CD14-positive monocyte (primary cell): ENCODE results near the gene HCAR2. TPM values are rescaled to one million over a fixed set of nuclear protein-coding genes. Genes with fewer than 3 reads are reported as not detected.

Experiments
- DNase-seq, 3 donors: peaks; one replicate each; pipeline ENCODE4 v3.0.0-alpha.2; 2011 to 2022
- H2AFZ ChIP-seq: 2 replicates; pipeline ENCODE4 v1.6.0; 2012; ENCODE audit warnings: mild to moderate bottlenecking, low read depth, low read length, inconsistent platforms; ENCODE audit not compliant: insufficient read depth, poor library complexity, severe bottlenecking
- H3K27ac ChIP-seq, 2 donors: 1 replicate in 1 of 2; 2 replicates in 1 of 2; pipeline ENCODE4 v1.5.1; 2012 to 2013; ENCODE audit warnings: low read length in 2 of 2, control low read depth in 1 of 2, inconsistent platforms in 1 of 2, low read depth in 1 of 2, mild to moderate bottlenecking in 1 of 2
- H3K27me3 ChIP-seq, 2 donors: one replicate each; pipeline versions ENCODE4 v1.6.0 to v1.6.1; 2011 to 2013; ENCODE audit warnings: low read length in 2 of 2; ENCODE audit not compliant: control insufficient read depth in 2 of 2, insufficient read depth in 2 of 2
- H3K36me3 ChIP-seq, 2 donors: replicated peaks in 1 of 2; 1 replicate in 1 of 2; 2 replicates in 1 of 2; pipeline versions ENCODE4 v1.5.1 to v1.6.1; 2012 to 2013; ENCODE audit warnings: low read length in 2 of 2, control low read depth in 1 of 2, inconsistent platforms in 1 of 2, mild to moderate bottlenecking in 1 of 2; ENCODE audit not compliant: insufficient read depth in 2 of 2, control insufficient read depth in 1 of 2
- H3K4me1 ChIP-seq, 2 donors: 1 replicate in 1 of 2; 2 replicates in 1 of 2; pipeline versions ENCODE4 v1.5.1 to v1.6.1; 2012 to 2013; ENCODE audit warnings: low read length in 2 of 2, control low read depth in 1 of 2, inconsistent platforms in 1 of 2, mild to moderate bottlenecking in 1 of 2, moderate library complexity in 1 of 2; ENCODE audit not compliant: insufficient read depth in 2 of 2, control insufficient read depth in 1 of 2
- H3K4me2 ChIP-seq: replicated peaks from 2 replicates; pipeline ENCODE3; 2012; ENCODE audit warnings: low read length, moderate library complexity, mild to moderate bottlenecking; ENCODE audit not compliant: poor library complexity, severe bottlenecking; ENCODE audit errors: extremely low read depth
- H3K4me3 ChIP-seq, 3 experiments: fragments of 200-600 bp in 1 of 3; sonication (generic) in 1 of 3; replicated peaks in 1 of 3; 1 replicate in 2 of 3; 2 replicates in 1 of 3; pipeline ENCODE4 v1.5.1; 2011 to 2013; ENCODE audit warnings: low read length in 3 of 3, mild to moderate bottlenecking in 3 of 3, control low read depth in 2 of 3, low read depth in 2 of 3, inconsistent platforms in 1 of 3, moderate library complexity in 1 of 3
- H3K79me2 ChIP-seq: 2 replicates; pipeline ENCODE4 v1.6.0; 2012; ENCODE audit warnings: mild to moderate bottlenecking, control low read depth, inconsistent platforms, low read length, moderate library complexity; ENCODE audit not compliant: insufficient read depth
- H3K9ac ChIP-seq: 2 replicates; pipeline ENCODE4 v1.6.0; 2017; ENCODE audit warnings: low read length, mild to moderate bottlenecking; ENCODE audit not compliant: insufficient read depth, poor library complexity, severe bottlenecking
- H3K9me3 ChIP-seq, 2 donors: replicated peaks in 1 of 2; 1 replicate in 1 of 2; 2 replicates in 1 of 2; pipeline versions ENCODE4 v1.5.1 to v1.6.1; 2012 to 2013; ENCODE audit warnings: low read length in 2 of 2, control low read depth in 1 of 2; ENCODE audit not compliant: control insufficient read depth in 1 of 2, insufficient read depth in 1 of 2
- H4K20me1 ChIP-seq: 2 replicates; pipeline ENCODE4 v1.6.0; 2012; ENCODE audit warnings: mild to moderate bottlenecking, low read length, control low read depth, moderate library complexity; ENCODE audit not compliant: insufficient read depth
- H3K27ac Mint-ChIP-seq, 7 donors: one replicate each; pipeline ENCODE4 v1.8.0; 2020; ENCODE audit warnings: mild to moderate bottlenecking in 7 of 7, mixed read lengths in 7 of 7, moderate library complexity in 6 of 7, inconsistent platforms in 2 of 7
- H3K27me3 Mint-ChIP-seq, 3 donors: one replicate each; pipeline ENCODE4 v1.8.0; 2021 to 2022; ENCODE audit warnings: low read depth in 3 of 3, mild to moderate bottlenecking in 3 of 3, mixed read lengths in 3 of 3, moderate library complexity in 3 of 3, inconsistent platforms in 1 of 3
- H3K36me3 Mint-ChIP-seq, 2 donors: one replicate each; pipeline ENCODE4 v1.8.0; 2020; ENCODE audit warnings: mixed read lengths in 2 of 2, inconsistent platforms in 1 of 2, mild to moderate bottlenecking in 1 of 2
- H3K4me1 Mint-ChIP-seq: one replicate; pipeline ENCODE4 v1.8.0; 2020; ENCODE audit warnings: mild to moderate bottlenecking, mixed read lengths
- H3K4me3 Mint-ChIP-seq, 2 donors: one replicate each; pipeline ENCODE4 v1.8.0; 2020; ENCODE audit warnings: mild to moderate bottlenecking in 2 of 2, mixed read lengths in 2 of 2, moderate library complexity in 1 of 2
- H3K9me3 Mint-ChIP-seq, 7 donors: one replicate each; pipeline ENCODE4 v1.8.0; 2020 to 2022; ENCODE audit warnings: mixed read lengths in 7 of 7, mild to moderate bottlenecking in 6 of 7, moderate library complexity in 6 of 7, inconsistent platforms in 2 of 7
- CTCF ChIP-seq: fragments of 200-600 bp; IDR thresholded peaks from one replicate; pipeline ENCODE4 v1.8.0; 2022; ENCODE audit warnings: antibody characterized with exemption, mild to moderate bottlenecking
- WGBS: methylation state at CpG from one replicate; pipeline ENCODE4 v1.1.5; 2013; ENCODE audit warnings: missing lambda C conversion rate; ENCODE audit not compliant: insufficient coverage; 5-methylcytosine and 5-hydroxymethylcytosine counted together
- intact Hi-C, 2 donors: fragments of 100-400 bp; cut with micrococcal nuclease; formaldehyde crosslinking; loops; one replicate each; pipeline versions ENCODE4 v1.15.0 to v1.15.1; 2023
- polyA plus RNA-seq, 3 donors: library from polyadenylated mRNA; depleted of rRNA in 1 of 3; unstranded in 2 of 3; stranded (reverse) in 1 of 3; fragments of 300-500 nt in 2 of 3; fragments of >200 nt in 1 of 3; fragmentation: Illumina TruSeq in 2 of 3; gene quantifications; 1 replicate in 2 of 3; 2 replicates in 1 of 3; pipeline ENCODE4 v1.2.3, GENCODE V29; 2012 to 2021
- small RNA-seq: library from RNA; depleted of rRNA; stranded (forward); fragments of <200 nt; gene quantifications from one replicate; pipeline ENCODE3, GENCODE V24; 2012; ENCODE audit warnings: low read depth; ENCODE audit not compliant: insufficient read length

HCAR2 gene
- polyA plus RNA-seq, 3 donors = 8.1 to 31.2 (median 13.0) TPM

GRCh38 chr12:122651520-122652224 is 51.5 kb downstream of the HCAR2 start:
- Mint-ChIP-seq H3K36me3 (peaks cover 0 to 1% of the 10 kb centered on the region in 2 donors), H3K27ac (peak overlapping the region in 5 of 7 donors; percentile 15 to 59 (median 46)), H3K27me3 (peaks cover 0 to 3% (median 3%) of the 10 kb centered on the region in 3 donors), H3K9me3 (peaks cover 0 to 2% (median 0%) of the 10 kb centered on the region in 7 donors), H3K4me1 (peaks cover 40% of the 10 kb centered on the region), H3K4me3 (no peak overlapping the region)
- Histone ChIP-seq H3K27ac (no peak overlapping the region), H3K4me3 (no peak overlapping the region), H2AFZ (no peak overlapping the region), H3K9ac (no peak overlapping the region), H3K79me2 (no peaks in the 10 kb centered on the region), H3K9me3 (no peaks in the 10 kb centered on the region), H3K27me3 (no peaks in the 10 kb centered on the region), H4K20me1 (no peaks in the 10 kb centered on the region), H3K4me1 (peaks cover 28 to 31% of the 10 kb centered on the region in 2 donors), H3K36me3 (no peaks in the 10 kb centered on the region), H3K4me2 (no peak overlapping the region)
- intact Hi-C loops = no loop called here
- DNase-seq = no peak
- WGBS = 80% methylated on average over 1 of the region's 11 CpGs
- TF ChIP-seq CTCF = no peak

Small RNA genes lying within 50 kb of the gene (small RNA-seq; reads per million reads assigned to genes)
- not detected for gene AC026333.2

Other genes with a start within 250 kb of the HCAR2 start
- 10 to 100 TPM in 1 of 3 donors, 1 to 10 TPM in 2; 2.5 to 25.4 (median 5.4) TPM for gene ZCCHC8, start 202.4 kb downstream of the HCAR2 start, polyA plus RNA-seq
- gene RSRC2, start 176.4 kb downstream of the HCAR2 start, polyA plus RNA-seq = 10 to 100 TPM in 2 of 3 donors, 1 to 10 TPM in 1; 7.6 to 63.5 (median 15.8) TPM
- 10 to 100 TPM in 1 of 3 donors, under 1 TPM in 2; 0.65 to 10.3 (median 0.81) TPM for gene KNTC1, start 176.1 kb downstream of the HCAR2 start, polyA plus RNA-seq
- 10 to 100 TPM; 14.4 to 65.3 (median 23.7) TPM for gene HCAR3, start 13.5 kb upstream of the HCAR2 start, polyA plus RNA-seq
- gene HCAR1, start 27.5 kb upstream of the HCAR2 start, polyA plus RNA-seq = not detected
- gene DENR, start 49.5 kb upstream of the HCAR2 start, polyA plus RNA-seq = 10 to 100 TPM; 11.2 to 34.1 (median 32.5) TPM
- gene CCDC62, start 71.2 kb upstream of the HCAR2 start, polyA plus RNA-seq = under 1 TPM; 0.09 to 0.13 (median 0.11) TPM
- gene HIP1R, start 132.1 kb upstream of the HCAR2 start, polyA plus RNA-seq = under 1 TPM in 2 of 3 donors, not detected in 1; 0.09 to 0.60 TPM
- gene VPS37B, start 192.8 kb upstream of the HCAR2 start, polyA plus RNA-seq = 10 to 100 TPM; 12.3 to 34.3 (median 16.4) TPM